ENCODE results near the gene HTR2A. TPM values are rescaled to one million over a fixed set of nuclear protein-coding genes. Genes with fewer than 3 reads are reported as not detected.

HTR2A gene
- total and polyA plus RNA-seq, 7 experiments from 2014 or later = not detected

- no peak overlapping the region for H3K27ac ChIP-seq (ENCODE audit: low read depth, low read length)
- ATAC-seq (no peak), DNase-seq (no peak)
- no peaks in the 10 kb centered on the region for H3K27me3 ChIP-seq (ENCODE audit: control insufficient read depth in 2 of 2, insufficient read depth in 2 of 2, low read length in 2 of 2)
- Mint-ChIP-seq H3K9me3 (no peaks in the 10 kb centered on the region), H3K4me1 (peaks cover 0 to 2% (median 0%) of the 10 kb centered on the region in 7 donors), H3K36me3 (no peaks in the 10 kb centered on the region), H3K27me3 (peaks cover 5 to 15% (median 12%) of the 10 kb centered on the region in 5 donors), H3K27ac (no peak overlapping the region), H3K4me3 (no peak overlapping the region)
- no peaks in the 10 kb centered on the region for H3K36me3 ChIP-seq (ENCODE audit: control insufficient read depth in 2 of 3, insufficient read depth in 3 of 3, low read length in 3 of 3)
- H3K4me3 ChIP-seq (ENCODE audit: low read length) = no peak overlapping the region
- POLR2A ChIA-PET = no interaction called here
- intact Hi-C loops (cut with micrococcal nuclease) = no loop called here
- H3K9me3 ChIP-seq (ENCODE audit: control insufficient read depth in 2 of 3, low read length in 3 of 3) = no peaks in the 10 kb centered on the region
- CTCF ChIA-PET = no interaction called here
- no peaks in the 10 kb centered on the region for H3K4me1 ChIP-seq (ENCODE audit: control insufficient read depth in 2 of 2, insufficient read depth in 2 of 2, low read length in 2 of 2)
These were observed 34.9 kb downstream of the HTR2A start for GRCh38 chr13:46861959-46862358.

GRCh38 chr13:46860722-46861121, 36.1 kb downstream of the HTR2A start:
- Mint-ChIP-seq H3K27ac (no peak overlapping the region), H3K4me3 (no peak overlapping the region), H3K27me3 (peaks cover 5 to 15% (median 11%) of the 10 kb centered on the region in 5 donors), H3K9me3 (no peaks in the 10 kb centered on the region), H3K36me3 (no peaks in the 10 kb centered on the region), H3K4me1 (peaks cover 0 to 2% (median 0%) of the 10 kb centered on the region in 7 donors)
- ChIA-PET CTCF (no interaction called here), POLR2A (no interaction called here)
- no peaks in the 10 kb centered on the region for H3K36me3 ChIP-seq (ENCODE audit: control insufficient read depth in 2 of 3, insufficient read depth in 3 of 3, low read length in 3 of 3)
- no peak overlapping the region for H3K4me3 ChIP-seq (ENCODE audit: low read length)
- ATAC-seq = no peak
- intact Hi-C loops (cut with micrococcal nuclease) = no loop called here
- no peak overlapping the region for H3K27ac ChIP-seq (ENCODE audit: low read depth, low read length)
- H3K27me3 ChIP-seq (ENCODE audit: control insufficient read depth in 2 of 2, insufficient read depth in 2 of 2, low read length in 2 of 2) = no peaks in the 10 kb centered on the region
- no peaks in the 10 kb centered on the region for H3K4me1 ChIP-seq (ENCODE audit: control insufficient read depth in 2 of 2, insufficient read depth in 2 of 2, low read length in 2 of 2)
- H3K9me3 ChIP-seq (ENCODE audit: control insufficient read depth in 2 of 3, low read length in 3 of 3) = no peaks in the 10 kb centered on the region
- no peak for DNase-seq

- CTCF ChIA-PET = no interaction called here
- Mint-ChIP-seq H3K4me3 (no peak overlapping the region), H3K9me3 (no peaks in the 10 kb centered on the region), H3K27ac (no peak overlapping the region), H3K27me3 (peaks cover 10 to 16% (median 11%) of the 10 kb centered on the region in 5 donors), H3K36me3 (no peaks in the 10 kb centered on the region), H3K4me1 (peaks cover 0 to 2% (median 0%) of the 10 kb centered on the region in 7 donors)
- Histone ChIP-seq H3K36me3 (ENCODE audit: control insufficient read depth in 2 of 3, insufficient read depth in 3 of 3, low read length in 3 of 3) (no peaks in the 10 kb centered on the region), H3K4me1 (ENCODE audit: control insufficient read depth in 2 of 2, insufficient read depth in 2 of 2, low read length in 2 of 2) (no peaks in the 10 kb centered on the region), H3K4me3 (ENCODE audit: low read length) (no peak overlapping the region), H3K9me3 (ENCODE audit: control insufficient read depth in 2 of 3, low read length in 3 of 3) (no peaks in the 10 kb centered on the region), H3K27ac (ENCODE audit: low read depth, low read length) (no peak overlapping the region), H3K27me3 (ENCODE audit: control insufficient read depth in 2 of 2, insufficient read depth in 2 of 2, low read length in 2 of 2) (no peaks in the 10 kb centered on the region)
- intact Hi-C loops (cut with micrococcal nuclease) = no loop called here
- POLR2A ChIA-PET = no interaction called here
- DNase-seq = no peak
- no peak for ATAC-seq
These were observed 38.1 kb downstream of the HTR2A start for GRCh38 chr13:46858776-46859175.

GRCh38 chr13:46858163-46858562, 38.7 kb downstream of the HTR2A start:
- DNase-seq (no peak), ATAC-seq (no peak)
- no peaks in the 10 kb centered on the region for H3K36me3 ChIP-seq (ENCODE audit: control insufficient read depth in 2 of 3, insufficient read depth in 3 of 3, low read length in 3 of 3)
- H3K4me1 ChIP-seq (ENCODE audit: control insufficient read depth in 2 of 2, insufficient read depth in 2 of 2, low read length in 2 of 2) = no peaks in the 10 kb centered on the region
- ChIA-PET POLR2A (interaction anchor here (0.6 kb wide), 1 partner anchor 14 kb away, joined by 3 read pairs; no protein-coding TSS in a partner anchor), CTCF (no interaction called here)
- no peak overlapping the region for H3K4me3 ChIP-seq (ENCODE audit: low read length)
- Mint-ChIP-seq H3K27ac (no peak overlapping the region), H3K4me1 (peaks cover 0 to 2% (median 0%) of the 10 kb centered on the region in 7 donors), H3K36me3 (no peaks in the 10 kb centered on the region), H3K4me3 (no peak overlapping the region), H3K27me3 (peaks cover 11 to 19% (median 14%) of the 10 kb centered on the region in 5 donors), H3K9me3 (no peaks in the 10 kb centered on the region)
- H3K9me3 ChIP-seq (ENCODE audit: control insufficient read depth in 2 of 3, low read length in 3 of 3) = no peaks in the 10 kb centered on the region
- intact Hi-C loops (cut with micrococcal nuclease) = no loop called here
- H3K27me3 ChIP-seq (ENCODE audit: control insufficient read depth in 2 of 2, insufficient read depth in 2 of 2, low read length in 2 of 2) = no peaks in the 10 kb centered on the region
- H3K27ac ChIP-seq (ENCODE audit: low read depth, low read length) = no peak overlapping the region

GRCh38 chr13:46855664-46856063, 41.2 kb downstream of the HTR2A start:
- no peak overlapping the region for H3K27ac Mint-ChIP-seq
- no peak for DNase-seq
- intact Hi-C loops (cut with micrococcal nuclease) = no loop called here
- Histone ChIP-seq H3K36me3 (ENCODE audit: control insufficient read depth in 2 of 3, insufficient read depth in 3 of 3, low read length in 3 of 3) (no peaks in the 10 kb centered on the region), H3K9me3 (ENCODE audit: control insufficient read depth in 2 of 3, low read length in 3 of 3) (no peaks in the 10 kb centered on the region), H3K27ac (ENCODE audit: low read depth, low read length) (no peak overlapping the region), H3K27me3 (ENCODE audit: control insufficient read depth in 2 of 2, insufficient read depth in 2 of 2, low read length in 2 of 2) (no peaks in the 10 kb centered on the region), H3K4me3 (ENCODE audit: low read length) (no peak overlapping the region), H3K4me1 (ENCODE audit: control insufficient read depth in 2 of 2, insufficient read depth in 2 of 2, low read length in 2 of 2) (no peaks in the 10 kb centered on the region)
- no peak overlapping the region for H3K4me3 Mint-ChIP-seq
- ChIA-PET CTCF (no interaction called here), POLR2A (no interaction called here)
- H3K4me1 Mint-ChIP-seq = peaks cover 0 to 2% (median 0%) of the 10 kb centered on the region in 7 donors
- no peak for ATAC-seq
- H3K27me3 Mint-ChIP-seq = peaks cover 12 to 27% (median 15%) of the 10 kb centered on the region in 5 donors
- no peaks in the 10 kb centered on the region for H3K9me3 Mint-ChIP-seq
- no peaks in the 10 kb centered on the region for H3K36me3 Mint-ChIP-seq

- Mint-ChIP-seq H3K4me3 (no peak overlapping the region), H3K4me1 (peaks cover 0 to 2% (median 0%) of the 10 kb centered on the region in 7 donors), H3K9me3 (no peaks in the 10 kb centered on the region), H3K36me3 (no peaks in the 10 kb centered on the region), H3K27ac (no peak overlapping the region), H3K27me3 (peaks cover 10 to 24% (median 15%) of the 10 kb centered on the region in 5 donors)
- ATAC-seq = no peak
- no peak for DNase-seq
- H3K36me3 ChIP-seq (ENCODE audit: control insufficient read depth in 2 of 3, insufficient read depth in 3 of 3, low read length in 3 of 3) = no peaks in the 10 kb centered on the region
- H3K27me3 ChIP-seq (ENCODE audit: control insufficient read depth in 2 of 2, insufficient read depth in 2 of 2, low read length in 2 of 2) = no peaks in the 10 kb centered on the region
- H3K27ac ChIP-seq (ENCODE audit: low read depth, low read length) = no peak overlapping the region
- no peaks in the 10 kb centered on the region for H3K9me3 ChIP-seq (ENCODE audit: control insufficient read depth in 2 of 3, low read length in 3 of 3)
- no peaks in the 10 kb centered on the region for H3K4me1 ChIP-seq (ENCODE audit: control insufficient read depth in 2 of 2, insufficient read depth in 2 of 2, low read length in 2 of 2)
- POLR2A ChIA-PET = no interaction called here
- intact Hi-C loops (cut with micrococcal nuclease) = no loop called here
- H3K4me3 ChIP-seq (ENCODE audit: low read length) = no peak overlapping the region
- CTCF ChIA-PET = no interaction called here
These were observed 41.7 kb downstream of the HTR2A start for GRCh38 chr13:46855166-46855565.

GRCh38 chr13:46852168-46852567, 44.7 kb downstream of the HTR2A start:
- no peak overlapping the region for H3K4me3 Mint-ChIP-seq
- Histone ChIP-seq H3K27ac (ENCODE audit: low read depth, low read length) (no peak overlapping the region), H3K27me3 (ENCODE audit: control insufficient read depth in 2 of 2, insufficient read depth in 2 of 2, low read length in 2 of 2) (no peaks in the 10 kb centered on the region), H3K4me3 (ENCODE audit: low read length) (no peak overlapping the region), H3K4me1 (ENCODE audit: control insufficient read depth in 2 of 2, insufficient read depth in 2 of 2, low read length in 2 of 2) (no peaks in the 10 kb centered on the region), H3K36me3 (ENCODE audit: control insufficient read depth in 2 of 3, insufficient read depth in 3 of 3, low read length in 3 of 3) (no peaks in the 10 kb centered on the region), H3K9me3 (ENCODE audit: control insufficient read depth in 2 of 3, low read length in 3 of 3) (no peaks in the 10 kb centered on the region)
- intact Hi-C loops (cut with micrococcal nuclease) = no loop called here
- H3K27me3 Mint-ChIP-seq = peaks cover 0 to 22% (median 15%) of the 10 kb centered on the region in 5 donors
- ChIA-PET POLR2A (no interaction called here), CTCF (no interaction called here)
- no peak overlapping the region for H3K27ac Mint-ChIP-seq
- peaks cover 0 to 1% (median 0%) of the 10 kb centered on the region in 7 donors for H3K4me1 Mint-ChIP-seq
- no peak for DNase-seq
- ATAC-seq = no peak
- no peaks in the 10 kb centered on the region for H3K36me3 Mint-ChIP-seq
- no peaks in the 10 kb centered on the region for H3K9me3 Mint-ChIP-seq

All from naive thymus-derived CD4-positive, alpha-beta T cell (primary cell).